ENCODE results near the gene MYO5A.

GRCh38 chr15:52481915-52482314 is 46.8 kb downstream of the MYO5A start:
- TF ChIP-seq FOXM1 (IDR thresholded peaks at IDR 0.05; ENCODE audit: borderline replicate concordance): no peak
- no peak for TF ChIP-seq ZNF384 (IDR thresholded peaks at IDR 0.05)
- no peak for TF ChIP-seq SP1 (IDR thresholded peaks at IDR 0.05)
